ENCODE data around the gene ATXN10.

DNA sequence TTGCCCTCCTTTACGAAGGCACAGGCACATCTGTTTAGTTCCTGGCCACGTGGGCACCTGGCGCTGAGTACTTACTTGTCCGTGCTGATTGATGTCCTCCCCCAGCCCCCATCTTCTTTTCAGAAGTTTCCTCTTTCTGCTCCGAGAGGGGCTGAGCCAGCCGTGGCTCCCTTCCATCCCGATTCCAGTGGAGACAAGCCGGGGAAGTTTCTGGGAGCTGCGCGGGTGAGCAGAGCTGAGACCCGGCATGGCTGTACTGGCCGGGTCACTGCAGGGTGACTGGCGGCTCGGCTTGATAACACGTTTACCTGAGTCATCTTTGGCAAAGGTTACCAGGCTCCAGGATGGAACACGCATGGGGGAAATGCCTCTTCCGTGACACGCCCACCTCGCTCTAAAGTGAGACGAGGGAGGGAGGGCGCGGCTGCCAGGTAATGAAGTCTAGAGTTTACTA is 45.4 kb upstream of the ATXN10 start:
- TF ChIP-seq TAF1 (CRISPR knock-in tag; IDR thresholded peaks at IDR 0.05): no peak
- no peak for TF ChIP-seq PAX8 (CRISPR knock-in tag; IDR thresholded peaks at IDR 0.05; ENCODE audit: borderline replicate concordance)
- TF ChIP-seq, protein P1, sequence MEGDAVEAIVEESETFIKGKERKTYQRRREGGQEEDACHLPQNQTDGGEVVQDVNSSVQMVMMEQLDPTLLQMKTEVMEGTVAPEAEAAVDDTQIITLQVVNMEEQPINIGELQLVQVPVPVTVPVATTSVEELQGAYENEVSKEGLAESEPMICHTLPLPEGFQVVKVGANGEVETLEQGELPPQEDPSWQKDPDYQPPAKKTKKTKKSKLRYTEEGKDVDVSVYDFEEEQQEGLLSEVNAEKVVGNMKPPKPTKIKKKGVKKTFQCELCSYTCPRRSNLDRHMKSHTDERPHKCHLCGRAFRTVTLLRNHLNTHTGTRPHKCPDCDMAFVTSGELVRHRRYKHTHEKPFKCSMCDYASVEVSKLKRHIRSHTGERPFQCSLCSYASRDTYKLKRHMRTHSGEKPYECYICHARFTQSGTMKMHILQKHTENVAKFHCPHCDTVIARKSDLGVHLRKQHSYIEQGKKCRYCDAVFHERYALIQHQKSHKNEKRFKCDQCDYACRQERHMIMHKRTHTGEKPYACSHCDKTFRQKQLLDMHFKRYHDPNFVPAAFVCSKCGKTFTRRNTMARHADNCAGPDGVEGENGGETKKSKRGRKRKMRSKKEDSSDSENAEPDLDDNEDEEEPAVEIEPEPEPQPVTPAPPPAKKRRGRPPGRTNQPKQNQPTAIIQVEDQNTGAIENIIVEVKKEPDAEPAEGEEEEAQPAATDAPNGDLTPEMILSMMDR (CRISPR knock-in tag; IDR thresholded peaks at IDR 0.05): no peak
- TF ChIP-seq, protein P2, sequence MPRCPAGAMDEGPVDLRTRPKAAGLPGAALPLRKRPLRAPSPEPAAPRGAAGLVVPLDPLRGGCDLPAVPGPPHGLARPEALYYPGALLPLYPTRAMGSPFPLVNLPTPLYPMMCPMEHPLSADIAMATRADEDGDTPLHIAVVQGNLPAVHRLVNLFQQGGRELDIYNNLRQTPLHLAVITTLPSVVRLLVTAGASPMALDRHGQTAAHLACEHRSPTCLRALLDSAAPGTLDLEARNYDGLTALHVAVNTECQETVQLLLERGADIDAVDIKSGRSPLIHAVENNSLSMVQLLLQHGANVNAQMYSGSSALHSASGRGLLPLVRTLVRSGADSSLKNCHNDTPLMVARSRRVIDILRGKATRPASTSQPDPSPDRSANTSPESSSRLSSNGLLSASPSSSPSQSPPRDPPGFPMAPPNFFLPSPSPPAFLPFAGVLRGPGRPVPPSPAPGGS (CRISPR knock-in tag; IDR thresholded peaks at IDR 0.05): no peak
- TF ChIP-seq, protein P3, sequence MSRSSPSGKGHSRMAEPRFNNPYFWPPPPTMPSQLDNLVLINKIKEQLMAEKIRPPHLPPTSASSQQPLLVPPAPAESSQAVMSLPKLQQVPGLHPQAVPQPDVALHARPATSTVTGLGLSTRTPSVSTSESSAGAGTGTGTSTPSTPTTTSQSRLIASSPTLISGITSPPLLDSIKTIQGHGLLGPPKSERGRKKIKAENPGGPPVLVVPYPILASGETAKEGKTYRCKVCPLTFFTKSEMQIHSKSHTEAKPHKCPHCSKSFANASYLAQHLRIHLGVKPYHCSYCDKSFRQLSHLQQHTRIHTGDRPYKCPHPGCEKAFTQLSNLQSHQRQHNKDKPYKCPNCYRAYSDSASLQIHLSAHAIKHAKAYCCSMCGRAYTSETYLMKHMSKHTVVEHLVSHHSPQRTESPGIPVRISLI (CRISPR knock-in tag; IDR thresholded peaks at IDR 0.05; ENCODE audit: borderline replicate concordance): no peak
- TF ChIP-seq, protein P4, sequence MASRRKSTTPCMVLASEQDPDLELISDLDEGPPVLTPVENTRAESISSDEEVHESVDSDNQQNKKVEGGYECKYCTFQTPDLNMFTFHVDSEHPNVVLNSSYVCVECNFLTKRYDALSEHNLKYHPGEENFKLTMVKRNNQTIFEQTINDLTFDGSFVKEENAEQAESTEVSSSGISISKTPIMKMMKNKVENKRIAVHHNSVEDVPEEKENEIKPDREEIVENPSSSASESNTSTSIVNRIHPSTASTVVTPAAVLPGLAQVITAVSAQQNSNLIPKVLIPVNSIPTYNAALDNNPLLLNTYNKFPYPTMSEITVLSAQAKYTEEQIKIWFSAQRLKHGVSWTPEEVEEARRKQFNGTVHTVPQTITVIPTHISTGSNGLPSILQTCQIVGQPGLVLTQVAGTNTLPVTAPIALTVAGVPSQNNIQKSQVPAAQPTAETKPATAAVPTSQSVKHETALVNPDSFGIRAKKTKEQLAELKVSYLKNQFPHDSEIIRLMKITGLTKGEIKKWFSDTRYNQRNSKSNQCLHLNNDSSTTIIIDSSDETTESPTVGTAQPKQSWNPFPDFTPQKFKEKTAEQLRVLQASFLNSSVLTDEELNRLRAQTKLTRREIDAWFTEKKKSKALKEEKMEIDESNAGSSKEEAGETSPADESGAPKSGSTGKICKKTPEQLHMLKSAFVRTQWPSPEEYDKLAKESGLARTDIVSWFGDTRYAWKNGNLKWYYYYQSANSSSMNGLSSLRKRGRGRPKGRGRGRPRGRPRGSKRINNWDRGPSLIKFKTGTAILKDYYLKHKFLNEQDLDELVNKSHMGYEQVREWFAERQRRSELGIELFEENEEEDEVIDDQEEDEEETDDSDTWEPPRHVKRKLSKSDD (CRISPR knock-in tag; IDR thresholded peaks at IDR 0.05; ENCODE audit: low read depth): no peak
- TF ChIP-seq ZNF7 (CRISPR knock-in tag; IDR thresholded peaks at IDR 0.05): no peak
- no peak for TF ChIP-seq ZFP36L2 (CRISPR knock-in tag; IDR thresholded peaks at IDR 0.05)
- TF ChIP-seq, protein P5, sequence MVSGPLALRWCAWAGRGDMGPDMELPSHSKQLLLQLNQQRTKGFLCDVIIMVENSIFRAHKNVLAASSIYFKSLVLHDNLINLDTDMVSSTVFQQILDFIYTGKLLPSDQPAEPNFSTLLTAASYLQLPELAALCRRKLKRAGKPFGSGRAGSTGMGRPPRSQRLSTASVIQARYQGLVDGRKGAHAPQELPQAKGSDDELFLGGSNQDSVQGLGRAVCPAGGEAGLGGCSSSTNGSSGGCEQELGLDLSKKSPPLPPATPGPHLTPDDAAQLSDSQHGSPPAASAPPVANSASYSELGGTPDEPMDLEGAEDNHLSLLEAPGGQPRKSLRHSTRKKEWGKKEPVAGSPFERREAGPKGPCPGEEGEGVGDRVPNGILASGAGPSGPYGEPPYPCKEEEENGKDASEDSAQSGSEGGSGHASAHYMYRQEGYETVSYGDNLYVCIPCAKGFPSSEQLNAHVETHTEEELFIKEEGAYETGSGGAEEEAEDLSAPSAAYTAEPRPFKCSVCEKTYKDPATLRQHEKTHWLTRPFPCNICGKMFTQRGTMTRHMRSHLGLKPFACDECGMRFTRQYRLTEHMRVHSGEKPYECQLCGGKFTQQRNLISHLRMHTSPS (CRISPR knock-in tag; IDR thresholded peaks at IDR 0.05; ENCODE audit: low read depth): no peak
- no peak for TF ChIP-seq TRIM24 (CRISPR knock-in tag; IDR thresholded peaks at IDR 0.05)
- no peak for TF ChIP-seq BRCA1 (CRISPR knock-in tag; IDR thresholded peaks at IDR 0.05)
- TF ChIP-seq EP300 (IDR thresholded peaks at IDR 0.05; ENCODE audit: low read depth in 2 of 2, low read length in 2 of 2): no peak
- no peak for TF ChIP-seq EP300 (CRISPR knock-in tag; IDR thresholded peaks at IDR 0.05; ENCODE audit: borderline replicate concordance)

Data from HepG2 (cell line).